GM18508 (cell line): ENCODE measurements around the gene GRIN2D.

ENCODE experiments used
- ATAC-seq: cut with Tn5 transposase; IDR thresholded peaks from one replicate; pipeline ENCODE4 v1.9.1; 2021; ENCODE audit warnings: moderate number of reproducible peaks; ENCODE audit not compliant: insufficient read depth, unreplicated experiment

GRIN2D gene

GRCh38 chr19:48424694-48425219 is 31.3 kb downstream of the GRIN2D start:
- ATAC-seq: no peak

GRCh38 chr19:48428670-48429069 is 35.2 kb downstream of the GRIN2D start:
- ATAC-seq: no peak

DNA sequence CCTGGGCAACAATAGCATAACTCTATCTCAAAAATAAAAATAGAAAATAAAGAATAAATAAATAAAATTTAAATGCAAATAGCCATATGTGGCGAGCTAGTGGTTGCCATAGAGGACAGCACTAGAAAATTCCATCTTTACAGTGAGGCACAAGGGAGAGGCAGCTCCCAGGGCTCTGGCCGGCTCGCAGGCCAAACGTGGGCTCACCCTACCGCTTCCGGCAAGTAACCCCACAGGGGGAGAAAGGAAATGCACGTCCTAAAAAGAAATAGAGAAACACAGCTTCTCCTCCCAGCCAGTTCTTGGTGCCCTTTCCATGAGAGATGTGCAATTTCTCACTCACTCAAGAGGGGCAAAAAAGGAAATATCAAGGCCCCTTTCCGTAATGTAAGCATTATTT is 39.9 kb downstream of the GRIN2D start:
- no peak for ATAC-seq

DNA sequence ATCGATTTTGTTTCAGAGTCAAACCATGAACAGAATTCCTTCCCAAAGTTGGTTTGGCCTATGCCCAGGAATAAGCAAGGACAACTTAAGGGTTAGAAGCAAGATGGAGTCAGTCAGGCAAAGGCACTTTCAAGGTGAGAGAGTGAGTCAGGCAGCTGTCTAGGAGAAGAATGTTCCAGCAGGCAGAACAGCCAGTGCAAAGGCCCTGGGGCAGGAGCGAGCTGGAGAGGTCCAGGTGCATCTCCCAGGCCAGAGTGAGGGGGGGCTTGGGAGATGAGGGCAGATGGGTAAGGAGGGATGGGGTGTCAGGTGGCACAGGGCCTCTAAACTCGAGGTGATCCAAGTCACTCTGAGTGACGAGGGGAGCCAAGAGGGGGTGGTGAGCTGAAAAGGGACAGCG is 43.1 kb downstream of the GRIN2D start:
- ATAC-seq: no peak

GRCh38 chr19:48441360-48442050 is 48.0 kb downstream of the GRIN2D start:
- ATAC-seq: no peak

GRCh38 chr19:48442116-48443035 is 48.9 kb downstream of the GRIN2D start:
- ATAC-seq: no peak

- no peak for ATAC-seq
Observed at GRCh38 chr19:48443256-48443655, 49.8 kb downstream of the GRIN2D start.
